ENCODE measurements around the gene COMT. TPM values are rescaled to one million over a fixed set of nuclear protein-coding genes. Genes with fewer than 3 reads are reported as not detected.

COMT gene
- total and polyA plus RNA-seq, 9 of the 15 experiments (the other 6 are each of a cell fraction or from before 2014, with no cell fraction given) = 12.5 to 351 (median 155) TPM

DNA sequence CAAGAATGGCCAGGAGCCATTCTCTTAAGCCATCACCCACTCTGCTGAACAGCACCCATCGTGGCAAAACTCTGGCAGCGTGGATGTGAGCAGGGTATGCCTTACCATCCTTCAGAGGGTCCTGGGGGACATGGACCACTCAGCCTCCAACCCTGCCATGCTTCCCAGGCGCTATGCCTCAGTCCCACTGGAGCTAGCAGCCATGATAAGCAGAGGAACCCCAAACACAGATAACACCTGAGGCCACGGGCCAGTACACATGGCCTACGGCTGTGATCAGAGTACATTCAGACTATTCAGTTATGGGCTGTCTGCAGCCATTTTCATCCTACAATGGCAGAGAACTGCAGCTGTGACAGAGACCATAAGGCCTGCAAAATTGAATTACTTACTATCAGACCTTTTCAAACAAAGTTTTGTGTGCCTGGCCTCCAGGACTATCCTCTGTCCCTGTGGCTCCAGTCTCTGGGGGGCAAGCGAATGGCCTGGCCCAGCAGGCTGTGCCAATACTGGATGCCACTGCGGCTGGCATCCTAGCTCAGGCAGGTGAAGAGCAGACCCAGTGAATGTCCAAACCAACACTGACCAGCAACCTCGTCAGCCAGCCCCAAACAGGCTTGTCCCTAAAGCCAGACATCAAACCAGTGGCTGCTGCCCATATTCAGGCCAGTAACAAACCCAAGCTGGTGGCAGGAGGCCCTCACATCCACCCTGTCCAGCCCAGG, 68.2 kb downstream of the COMT start (continued):
- TF ChIP-seq UBTF (IDR thresholded peaks at IDR 0.05; ENCODE audit: borderline replicate concordance in 1 of 2, low read depth in 2 of 2, low read length in 2 of 2) = no peak
- TF ChIP-seq ZFP36 (IDR thresholded peaks at IDR 0.05; ENCODE audit: low read depth, low read length, partially characterized antibody) = no peak
- no peak for TF ChIP-seq PCBP2 (IDR thresholded peaks at IDR 0.05; ENCODE audit: low read depth, low read length, poor library complexity, severe bottlenecking)
- TF ChIP-seq PTBP1 (IDR thresholded peaks at IDR 0.05; ENCODE audit: low read depth, low read length) = no peak
- TF ChIP-seq RUNX1 (IDR thresholded peaks at IDR 0.05; ENCODE audit: low read depth) = no peak
- no peak for TF ChIP-seq ZC3H8 (IDR thresholded peaks at IDR 0.05)
- TF ChIP-seq PHF21A (IDR thresholded peaks at IDR 0.05; ENCODE audit: borderline replicate concordance, low read depth) = no peak
- no peak for TF ChIP-seq ZNF217 (CRISPR knock-in tag; IDR thresholded peaks at IDR 0.05)
- TF ChIP-seq, protein P1, sequence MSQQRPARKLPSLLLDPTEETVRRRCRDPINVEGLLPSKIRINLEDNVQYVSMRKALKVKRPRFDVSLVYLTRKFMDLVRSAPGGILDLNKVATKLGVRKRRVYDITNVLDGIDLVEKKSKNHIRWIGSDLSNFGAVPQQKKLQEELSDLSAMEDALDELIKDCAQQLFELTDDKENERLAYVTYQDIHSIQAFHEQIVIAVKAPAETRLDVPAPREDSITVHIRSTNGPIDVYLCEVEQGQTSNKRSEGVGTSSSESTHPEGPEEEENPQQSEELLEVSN (IDR thresholded peaks at IDR 0.05; ENCODE audit: borderline replicate concordance in 1 of 2, extremely low read depth in 1 of 2, insufficient read depth in 1 of 2, insufficient read length in 1 of 2, low read depth in 1 of 2, low read length in 1 of 2, poor library complexity in 1 of 2, severe bottlenecking in 1 of 2) = peak in 1 of 2 experiments; percentile 13
- no peak for TF ChIP-seq PBX2 (CRISPR knock-in tag; IDR thresholded peaks at IDR 0.05; ENCODE audit: low read depth)
- TF ChIP-seq PBX2 (tag; conservative IDR thresholded peaks at IDR 0.05; ENCODE audit: low read depth) = no peak
- no peak for TF ChIP-seq SMAD3 (CRISPR knock-in tag; conservative IDR thresholded peaks at IDR 0.05)
- TF ChIP-seq TRIM24 (IDR thresholded peaks at IDR 0.05) = no peak
- TF ChIP-seq ZNF263 (CRISPR knock-in tag; IDR thresholded peaks at IDR 0.05; ENCODE audit: borderline replicate concordance) = no peak
- TF ChIP-seq KAT7 (CRISPR knock-in tag; IDR thresholded peaks at IDR 0.05; ENCODE audit: borderline replicate concordance) = no peak
- TF ChIP-seq TCF7L2 (IDR thresholded peaks at IDR 0.05; ENCODE audit: low read depth, low read length) = no peak
- TF ChIP-seq NFRKB (IDR thresholded peaks at IDR 0.05; ENCODE audit: low read depth) = no peak
- no peak for TF ChIP-seq ZNF23 (CRISPR knock-in tag; IDR thresholded peaks at IDR 0.05)
- TF ChIP-seq, protein P2, sequence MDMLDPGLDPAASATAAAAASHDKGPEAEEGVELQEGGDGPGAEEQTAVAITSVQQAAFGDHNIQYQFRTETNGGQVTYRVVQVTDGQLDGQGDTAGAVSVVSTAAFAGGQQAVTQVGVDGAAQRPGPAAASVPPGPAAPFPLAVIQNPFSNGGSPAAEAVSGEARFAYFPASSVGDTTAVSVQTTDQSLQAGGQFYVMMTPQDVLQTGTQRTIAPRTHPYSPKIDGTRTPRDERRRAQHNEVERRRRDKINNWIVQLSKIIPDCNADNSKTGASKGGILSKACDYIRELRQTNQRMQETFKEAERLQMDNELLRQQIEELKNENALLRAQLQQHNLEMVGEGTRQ (CRISPR knock-in tag; IDR thresholded peaks at IDR 0.05) = no peak
- no peak for TF ChIP-seq ZSCAN32 (CRISPR knock-in tag; IDR thresholded peaks at IDR 0.05)
- TF ChIP-seq NFE2L1 (tag; IDR thresholded peaks at IDR 0.05; ENCODE audit: borderline replicate concordance, low read depth) = no peak
- no peak for TF ChIP-seq CBX1 (IDR thresholded peaks at IDR 0.05; ENCODE audit: low read depth)
